DND-41 (cell line): Measurements from ENCODE around the gene PPEF2.

ENCODE experiments used
- ATAC-seq: fragments of 200-7000 bp; cut with Tn5 transposase; 3 replicates; pipeline ENCODE4 v1.9.1; 2021; ENCODE audit warnings: low read depth; ENCODE audit not compliant: insufficient read depth
- DNase-seq: peaks from one replicate; pipeline ENCODE4 v3.0.0-alpha.2; 2020
- H2AFZ ChIP-seq: 2 replicates; pipeline ENCODE4 v1.6.0; 2012; ENCODE audit warnings: low read depth, low read length
- H3K27ac ChIP-seq: 2 replicates; pipeline ENCODE4 v1.5.1; 2012; ENCODE audit warnings: low read length, inconsistent platforms
- H3K27me3 ChIP-seq: fragments of 200-600 bp; sonication (generic); 2 replicates; pipeline ENCODE4 v1.6.0; 2012; ENCODE audit warnings: low read length, mild to moderate bottlenecking, inconsistent platforms; ENCODE audit not compliant: insufficient read depth, poor library complexity
- H3K36me3 ChIP-seq: 2 replicates; pipeline ENCODE4 v1.5.1; 2012; ENCODE audit warnings: low read length, inconsistent platforms; ENCODE audit not compliant: insufficient read depth
- H3K4me1 ChIP-seq: 2 replicates; pipeline ENCODE4 v1.5.1; 2012; ENCODE audit warnings: mild to moderate bottlenecking, low read length; ENCODE audit not compliant: insufficient read depth
- H3K4me2 ChIP-seq: 2 replicates; pipeline ENCODE4 v1.6.0; 2012; ENCODE audit warnings: mild to moderate bottlenecking, moderate library complexity, low read length, inconsistent platforms; ENCODE audit not compliant: insufficient read depth
- H3K4me3 ChIP-seq, 2 experiments: fragments of 200-600 bp in 1 of 2; shearing (Covaris generic) in 1 of 2; 2 replicates each; pipeline ENCODE4 v1.5.1; 2012 to 2016; ENCODE audit warnings: inconsistent platforms in 2 of 2, low read length in 2 of 2, mild to moderate bottlenecking in 2 of 2, low read depth in 1 of 2, moderate library complexity in 1 of 2
- H3K79me2 ChIP-seq: 2 replicates; pipeline ENCODE4 v1.6.0; 2012; ENCODE audit warnings: low read length, inconsistent platforms; ENCODE audit not compliant: insufficient read depth
- H3K9ac ChIP-seq: 2 replicates; pipeline ENCODE4 v1.6.0; 2012; ENCODE audit warnings: low read depth, mild to moderate bottlenecking, inconsistent platforms, low read length, moderate library complexity
- H3K9me3 ChIP-seq: 2 replicates; pipeline ENCODE4 v1.5.1; 2012; ENCODE audit warnings: low read length, moderate library complexity, mild to moderate bottlenecking, inconsistent platforms; ENCODE audit not compliant: insufficient read depth, severe bottlenecking
- H4K20me1 ChIP-seq: 2 replicates; pipeline ENCODE4 v1.6.0; 2012; ENCODE audit warnings: low read length; ENCODE audit not compliant: insufficient read depth
- EZH2 ChIP-seq: IDR thresholded peaks from 3 replicates; pipeline ENCODE4 v1.6.1; 2012; ENCODE audit warnings: borderline replicate concordance, low read depth, mild to moderate bottlenecking, moderate library complexity, low read length, inconsistent platforms; ENCODE audit not compliant: severe bottlenecking
- TF ChIP-seq, protein P1 (sequence below): IDR thresholded peaks from 2 replicates; pipeline ENCODE4 v1.5.1; 2012; ENCODE audit warnings: borderline replicate concordance, low read length, moderate library complexity, mild to moderate bottlenecking; ENCODE audit not compliant: poor library complexity, severe bottlenecking; ENCODE audit errors: extremely low read depth

PPEF2 gene

DNA sequence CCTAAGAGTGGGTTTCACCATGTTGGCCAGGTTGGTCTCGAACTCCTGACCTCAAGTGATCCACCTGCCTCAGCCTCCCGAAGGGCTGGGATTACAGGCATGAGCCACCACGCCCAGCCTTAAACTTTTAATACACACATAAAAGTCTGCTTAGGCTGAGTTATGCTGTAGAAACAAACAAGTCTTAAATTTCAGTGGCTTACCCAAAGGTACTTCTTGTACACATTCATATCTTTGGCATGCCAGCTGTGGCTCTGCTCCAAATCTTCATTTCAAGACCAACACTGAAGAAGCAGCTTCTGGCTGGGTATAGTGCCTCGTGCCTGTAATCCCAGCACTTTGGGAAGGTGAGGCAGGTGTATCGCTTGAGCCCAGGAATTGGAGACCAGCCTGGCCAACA lies 80.3 kb downstream of the PPEF2 start:
- Histone ChIP-seq H3K9me3 (no peaks in the 10 kb centered on the region), H3K79me2 (no peaks in the 10 kb centered on the region), H2AFZ (no peak overlapping the region), H3K27ac (no peak overlapping the region), H3K4me3 (no peak overlapping the region), H3K36me3 (no peaks in the 10 kb centered on the region), H3K4me1 (no peaks in the 10 kb centered on the region), H3K27me3 (no peaks in the 10 kb centered on the region), H3K9ac (no peak overlapping the region), H3K4me2 (no peak overlapping the region), H4K20me1 (no peaks in the 10 kb centered on the region)
- no peak for ATAC-seq
- no peak for DNase-seq
- TF ChIP-seq, protein P1, sequence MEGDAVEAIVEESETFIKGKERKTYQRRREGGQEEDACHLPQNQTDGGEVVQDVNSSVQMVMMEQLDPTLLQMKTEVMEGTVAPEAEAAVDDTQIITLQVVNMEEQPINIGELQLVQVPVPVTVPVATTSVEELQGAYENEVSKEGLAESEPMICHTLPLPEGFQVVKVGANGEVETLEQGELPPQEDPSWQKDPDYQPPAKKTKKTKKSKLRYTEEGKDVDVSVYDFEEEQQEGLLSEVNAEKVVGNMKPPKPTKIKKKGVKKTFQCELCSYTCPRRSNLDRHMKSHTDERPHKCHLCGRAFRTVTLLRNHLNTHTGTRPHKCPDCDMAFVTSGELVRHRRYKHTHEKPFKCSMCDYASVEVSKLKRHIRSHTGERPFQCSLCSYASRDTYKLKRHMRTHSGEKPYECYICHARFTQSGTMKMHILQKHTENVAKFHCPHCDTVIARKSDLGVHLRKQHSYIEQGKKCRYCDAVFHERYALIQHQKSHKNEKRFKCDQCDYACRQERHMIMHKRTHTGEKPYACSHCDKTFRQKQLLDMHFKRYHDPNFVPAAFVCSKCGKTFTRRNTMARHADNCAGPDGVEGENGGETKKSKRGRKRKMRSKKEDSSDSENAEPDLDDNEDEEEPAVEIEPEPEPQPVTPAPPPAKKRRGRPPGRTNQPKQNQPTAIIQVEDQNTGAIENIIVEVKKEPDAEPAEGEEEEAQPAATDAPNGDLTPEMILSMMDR = no peak
- no peak for TF ChIP-seq EZH2

DNA sequence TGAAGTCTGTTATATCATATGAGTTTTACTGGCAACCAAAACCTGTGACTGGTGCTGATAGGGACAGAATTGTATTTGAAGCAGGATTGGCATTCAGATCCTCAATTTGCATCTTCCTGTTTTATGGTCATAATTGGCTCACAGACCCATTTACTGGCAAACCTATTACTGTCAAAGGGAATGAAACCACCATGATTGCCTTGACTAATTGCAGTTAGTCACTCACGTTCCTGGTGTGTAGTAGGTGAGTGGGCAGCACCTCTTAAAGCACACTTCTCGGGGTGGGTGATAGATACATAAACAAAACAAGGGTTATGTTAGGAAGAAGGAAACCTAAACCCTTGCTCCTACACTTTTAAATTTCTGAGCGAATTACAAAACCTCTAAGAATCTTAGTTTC lies 81.0 kb downstream of the PPEF2 start:
- ATAC-seq (no peak), DNase-seq (no peak)
- no peak overlapping the region for H3K4me3 ChIP-seq
- no peaks in the 10 kb centered on the region for H3K9me3 ChIP-seq
- no peak overlapping the region for H3K27ac ChIP-seq
- no peaks in the 10 kb centered on the region for H3K27me3 ChIP-seq
- H3K36me3 ChIP-seq = no peaks in the 10 kb centered on the region
- H3K4me2 ChIP-seq = no peak overlapping the region
- no peak overlapping the region for H3K9ac ChIP-seq
- no peaks in the 10 kb centered on the region for H3K4me1 ChIP-seq
- H4K20me1 ChIP-seq = no peaks in the 10 kb centered on the region
- no peaks in the 10 kb centered on the region for H3K79me2 ChIP-seq
- H2AFZ ChIP-seq = no peak overlapping the region
- no peak for TF ChIP-seq EZH2
- TF ChIP-seq, protein P1 = no peak

DNA sequence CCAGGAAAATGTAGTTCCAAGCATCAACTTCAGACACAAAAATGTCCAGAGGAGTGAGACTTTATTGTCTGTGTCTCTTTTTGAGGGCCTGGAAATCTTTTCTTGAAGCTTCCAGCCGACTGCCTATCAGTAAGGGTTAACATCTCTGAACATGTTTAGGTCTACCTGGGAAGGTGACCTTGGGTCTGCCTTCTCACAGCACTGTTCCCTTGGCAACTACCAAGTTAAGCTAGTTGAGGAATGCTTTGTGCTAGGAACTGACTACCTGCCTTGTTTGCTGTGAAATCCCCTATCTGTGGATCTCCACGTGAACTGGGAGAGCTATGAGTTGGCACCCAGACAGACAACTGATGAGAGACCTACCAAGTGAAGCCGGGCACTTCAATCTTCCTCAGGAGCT lies 81.6 kb downstream of the PPEF2 start:
- H3K79me2 ChIP-seq = no peaks in the 10 kb centered on the region
- no peak overlapping the region for H3K9ac ChIP-seq
- ATAC-seq (no peak), DNase-seq (no peak)
- TF ChIP-seq, protein P1 = no peak
- no peak for TF ChIP-seq EZH2
- H3K4me1 ChIP-seq = no peaks in the 10 kb centered on the region
- H3K4me2 ChIP-seq = no peak overlapping the region
- H4K20me1 ChIP-seq = no peaks in the 10 kb centered on the region
- H3K4me3 ChIP-seq = no peak overlapping the region
- H3K27ac ChIP-seq = no peak overlapping the region
- no peaks in the 10 kb centered on the region for H3K9me3 ChIP-seq
- H3K36me3 ChIP-seq = no peaks in the 10 kb centered on the region
- H3K27me3 ChIP-seq = no peaks in the 10 kb centered on the region
- no peak overlapping the region for H2AFZ ChIP-seq

DNA sequence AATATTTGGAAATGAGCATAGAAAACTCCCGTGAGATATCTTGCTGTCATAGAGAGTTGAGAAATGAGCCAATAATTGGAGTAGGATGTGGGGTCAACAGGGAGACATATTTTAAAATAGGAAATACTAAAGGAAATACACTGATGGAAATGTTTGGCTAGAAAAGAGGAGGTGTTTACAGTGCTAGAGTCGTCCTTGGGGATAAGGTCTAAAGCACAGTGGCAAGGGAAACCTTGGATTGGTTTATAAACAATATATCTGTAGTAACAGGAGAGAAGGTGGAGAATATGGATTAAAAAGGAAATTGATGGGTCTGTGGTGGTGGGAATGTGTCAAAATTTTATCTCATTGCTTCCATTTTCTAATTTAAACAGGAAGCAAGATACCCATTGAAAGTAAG lies 82.1 kb downstream of the PPEF2 start:
- Histone ChIP-seq H3K9me3 (no peaks in the 10 kb centered on the region), H3K4me3 (no peak overlapping the region), H3K36me3 (peaks cover 4% of the 10 kb centered on the region; the same call in 1 of the 2 replicates), H3K4me1 (no peaks in the 10 kb centered on the region), H2AFZ (no peak overlapping the region), H3K27me3 (no peaks in the 10 kb centered on the region), H3K4me2 (no peak overlapping the region), H4K20me1 (no peaks in the 10 kb centered on the region), H3K9ac (no peak overlapping the region), H3K27ac (no peak overlapping the region), H3K79me2 (no peaks in the 10 kb centered on the region)
- no peak for ATAC-seq
- no peak for TF ChIP-seq EZH2
- TF ChIP-seq, protein P1 = no peak
- DNase-seq = no peak
